ENCODE data around the gene MRPL24.

MRPL24 gene

DNA sequence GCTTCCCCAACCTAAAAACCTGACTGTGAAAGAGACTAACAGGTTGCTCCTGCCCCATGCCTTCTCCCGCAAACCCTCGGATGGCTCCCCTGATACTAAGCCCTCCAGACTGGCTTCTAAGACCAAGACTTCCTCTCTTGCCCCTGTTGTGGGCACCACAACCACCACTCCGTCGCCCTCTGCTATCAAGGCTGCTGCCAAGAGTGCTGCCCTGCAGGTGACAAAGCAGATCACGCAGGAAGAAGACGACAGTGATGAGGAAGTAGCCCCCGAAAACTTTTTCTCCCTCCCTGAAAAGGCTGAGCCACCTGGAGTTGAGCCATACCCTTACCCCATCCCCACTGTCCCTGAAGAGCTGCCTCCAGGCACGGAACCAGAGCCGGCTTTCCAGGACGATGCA is 45.8 kb upstream of the MRPL24 start:
- TF ChIP-seq EZH2 (optimal IDR thresholded peaks at IDR 0.05; ENCODE audit: low read depth, low read length) (no peak), EZH2phosphoT487 (IDR thresholded peaks at IDR 0.05; ENCODE audit: low read length) (no peak)
- TF ChIP-seq, protein P1, sequence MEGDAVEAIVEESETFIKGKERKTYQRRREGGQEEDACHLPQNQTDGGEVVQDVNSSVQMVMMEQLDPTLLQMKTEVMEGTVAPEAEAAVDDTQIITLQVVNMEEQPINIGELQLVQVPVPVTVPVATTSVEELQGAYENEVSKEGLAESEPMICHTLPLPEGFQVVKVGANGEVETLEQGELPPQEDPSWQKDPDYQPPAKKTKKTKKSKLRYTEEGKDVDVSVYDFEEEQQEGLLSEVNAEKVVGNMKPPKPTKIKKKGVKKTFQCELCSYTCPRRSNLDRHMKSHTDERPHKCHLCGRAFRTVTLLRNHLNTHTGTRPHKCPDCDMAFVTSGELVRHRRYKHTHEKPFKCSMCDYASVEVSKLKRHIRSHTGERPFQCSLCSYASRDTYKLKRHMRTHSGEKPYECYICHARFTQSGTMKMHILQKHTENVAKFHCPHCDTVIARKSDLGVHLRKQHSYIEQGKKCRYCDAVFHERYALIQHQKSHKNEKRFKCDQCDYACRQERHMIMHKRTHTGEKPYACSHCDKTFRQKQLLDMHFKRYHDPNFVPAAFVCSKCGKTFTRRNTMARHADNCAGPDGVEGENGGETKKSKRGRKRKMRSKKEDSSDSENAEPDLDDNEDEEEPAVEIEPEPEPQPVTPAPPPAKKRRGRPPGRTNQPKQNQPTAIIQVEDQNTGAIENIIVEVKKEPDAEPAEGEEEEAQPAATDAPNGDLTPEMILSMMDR (IDR thresholded peaks at IDR 0.05; ENCODE audit: low read length): no peak
- Histone ChIP-seq H3K9ac (ENCODE audit: low read length) (no peak overlapping the region), H3F3A (ENCODE audit: insufficient read depth, low read length) (no peaks in the 10 kb centered on the region), H3K9me2 (replicated peaks; ENCODE audit: insufficient read depth, low read length) (no peaks in the 10 kb centered on the region), H3K4me3 (ENCODE audit: low read length) (no peak overlapping the region), H3K36me3 (replicated peaks; ENCODE audit: insufficient read depth, low read length) (peaks cover 6% of the 10 kb centered on the region; the same call in 1 of the 2 replicates), H3K4me1 (ENCODE audit: low read length) (no peaks in the 10 kb centered on the region), H3K79me2 (ENCODE audit: low read length) (peaks cover 36% of the 10 kb centered on the region), H3K9me3 (replicated peaks; ENCODE audit: insufficient read depth, low read length) (no peaks in the 10 kb centered on the region), H2AFZ (ENCODE audit: low read length) (no peak overlapping the region), H3K4me2 (ENCODE audit: low read depth, low read length) (no peak overlapping the region), H3K27me3 (replicated peaks; ENCODE audit: insufficient read depth, low read length) (no peaks in the 10 kb centered on the region), H4K20me1 (ENCODE audit: insufficient read depth, low read length) (no peaks in the 10 kb centered on the region), H3K27ac (ENCODE audit: low read length) (no peak overlapping the region)
- no peak for DNase-seq

DNA sequence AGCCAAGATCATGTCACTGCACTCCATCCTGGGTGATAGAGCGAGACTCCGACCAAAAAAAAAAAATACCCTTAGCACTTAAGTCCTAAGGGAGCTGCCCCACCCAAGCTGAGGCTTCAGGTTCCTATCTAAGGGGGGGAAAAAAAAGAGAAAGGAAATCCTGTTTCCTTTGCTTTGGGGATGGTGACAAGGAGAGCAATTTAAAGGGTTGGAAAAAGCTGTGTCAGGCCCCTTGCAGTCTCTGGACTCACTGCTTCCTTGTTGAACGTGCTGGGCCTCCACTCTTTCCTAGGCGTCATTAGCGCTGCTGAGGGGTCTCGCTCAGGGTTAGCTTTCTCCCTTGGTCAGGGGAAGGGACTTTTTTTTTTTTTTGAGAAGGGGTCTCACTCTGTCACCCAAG is 44.6 kb upstream of the MRPL24 start:
- Histone ChIP-seq H3K36me3 (replicated peaks; ENCODE audit: insufficient read depth, low read length) (peaks cover 6% of the 10 kb centered on the region; the same call in 1 of the 2 replicates), H2AFZ (ENCODE audit: low read length) (no peak overlapping the region), H3K4me3 (ENCODE audit: low read length) (no peak overlapping the region), H4K20me1 (ENCODE audit: insufficient read depth, low read length) (no peaks in the 10 kb centered on the region), H3F3A (ENCODE audit: insufficient read depth, low read length) (no peaks in the 10 kb centered on the region), H3K9me2 (replicated peaks; ENCODE audit: insufficient read depth, low read length) (no peaks in the 10 kb centered on the region), H3K79me2 (ENCODE audit: low read length) (peaks cover 47% of the 10 kb centered on the region), H3K27me3 (replicated peaks; ENCODE audit: insufficient read depth, low read length) (no peaks in the 10 kb centered on the region), H3K4me2 (ENCODE audit: low read depth, low read length) (no peak overlapping the region), H3K4me1 (ENCODE audit: low read length) (no peaks in the 10 kb centered on the region), H3K9ac (ENCODE audit: low read length) (no peak overlapping the region), H3K9me3 (replicated peaks; ENCODE audit: insufficient read depth, low read length) (no peaks in the 10 kb centered on the region), H3K27ac (ENCODE audit: low read length) (no peak overlapping the region)
- TF ChIP-seq EZH2 (optimal IDR thresholded peaks at IDR 0.05; ENCODE audit: low read depth, low read length) (no peak), EZH2phosphoT487 (IDR thresholded peaks at IDR 0.05; ENCODE audit: low read length) (no peak)
- TF ChIP-seq, protein P1 (IDR thresholded peaks at IDR 0.05; ENCODE audit: low read length): no peak
- no peak for DNase-seq

DNA sequence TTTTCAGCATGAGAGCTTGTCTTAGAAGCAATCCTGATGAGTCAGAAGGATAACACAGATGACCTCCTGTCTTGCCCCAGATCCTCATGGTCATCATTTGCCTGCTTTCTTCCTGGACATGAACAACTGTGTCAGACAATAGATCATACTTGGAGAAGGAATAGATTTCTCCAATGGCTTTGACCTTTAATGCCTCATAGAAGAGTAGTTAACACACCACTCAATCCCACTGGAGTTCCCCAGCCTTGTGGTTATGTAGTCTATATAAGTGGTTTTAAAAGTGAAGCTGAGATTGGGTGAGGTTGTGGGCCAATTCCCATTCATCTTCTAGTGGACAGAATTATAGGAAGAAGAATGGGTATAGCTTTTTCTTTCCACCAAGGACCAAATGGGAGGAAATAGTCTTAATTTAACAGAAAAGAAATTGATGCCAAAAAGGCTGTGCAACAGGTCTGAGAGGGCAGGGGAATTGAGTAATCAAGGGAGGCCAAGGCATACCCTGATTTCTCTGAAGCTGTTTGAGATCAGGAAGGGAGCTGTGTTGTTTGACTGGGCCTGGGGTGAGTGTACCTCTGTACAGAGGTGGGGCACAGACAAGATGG is 40.8 kb upstream of the MRPL24 start:
- TF ChIP-seq, protein P1 (IDR thresholded peaks at IDR 0.05; ENCODE audit: low read length): no peak
- no peak for TF ChIP-seq EZH2phosphoT487 (IDR thresholded peaks at IDR 0.05; ENCODE audit: low read length)
- TF ChIP-seq EZH2 (optimal IDR thresholded peaks at IDR 0.05; ENCODE audit: low read depth, low read length): no peak
- no peak overlapping the region for H3K4me3 ChIP-seq (ENCODE audit: low read length)
- peaks cover 11% of the 10 kb centered on the region; the same call in 1 of the 2 replicates for H4K20me1 ChIP-seq (ENCODE audit: insufficient read depth, low read length)
- no peaks in the 10 kb centered on the region for H3K27me3 ChIP-seq (replicated peaks; ENCODE audit: insufficient read depth, low read length)
- no peak overlapping the region for H3K9ac ChIP-seq (ENCODE audit: low read length)
- no peaks in the 10 kb centered on the region for H3K9me2 ChIP-seq (replicated peaks; ENCODE audit: insufficient read depth, low read length)
- H3K36me3 ChIP-seq (replicated peaks; ENCODE audit: insufficient read depth, low read length): peaks cover 3% of the 10 kb centered on the region; the same call in 1 of the 2 replicates
- H3K79me2 ChIP-seq (ENCODE audit: low read length): peaks cover 69% of the 10 kb centered on the region
- H3K9me3 ChIP-seq (replicated peaks; ENCODE audit: insufficient read depth, low read length): no peaks in the 10 kb centered on the region
- H3K4me2 ChIP-seq (ENCODE audit: low read depth, low read length): no peak overlapping the region
- H3K27ac ChIP-seq (ENCODE audit: low read length): no peak overlapping the region
- DNase-seq: no peak
- no peak overlapping the region for H2AFZ ChIP-seq (ENCODE audit: low read length)
- 0 out of 2 replicates have a peak, but pooled peaks cover 5% of the 10 kb centered on the region for H3F3A ChIP-seq (ENCODE audit: insufficient read depth, low read length)
- H3K4me1 ChIP-seq (ENCODE audit: low read length): no peaks in the 10 kb centered on the region

Measured in MM.1S (cell line).